ENCODE results near the gene CCDC12.

- TF ChIP-seq, protein P1, sequence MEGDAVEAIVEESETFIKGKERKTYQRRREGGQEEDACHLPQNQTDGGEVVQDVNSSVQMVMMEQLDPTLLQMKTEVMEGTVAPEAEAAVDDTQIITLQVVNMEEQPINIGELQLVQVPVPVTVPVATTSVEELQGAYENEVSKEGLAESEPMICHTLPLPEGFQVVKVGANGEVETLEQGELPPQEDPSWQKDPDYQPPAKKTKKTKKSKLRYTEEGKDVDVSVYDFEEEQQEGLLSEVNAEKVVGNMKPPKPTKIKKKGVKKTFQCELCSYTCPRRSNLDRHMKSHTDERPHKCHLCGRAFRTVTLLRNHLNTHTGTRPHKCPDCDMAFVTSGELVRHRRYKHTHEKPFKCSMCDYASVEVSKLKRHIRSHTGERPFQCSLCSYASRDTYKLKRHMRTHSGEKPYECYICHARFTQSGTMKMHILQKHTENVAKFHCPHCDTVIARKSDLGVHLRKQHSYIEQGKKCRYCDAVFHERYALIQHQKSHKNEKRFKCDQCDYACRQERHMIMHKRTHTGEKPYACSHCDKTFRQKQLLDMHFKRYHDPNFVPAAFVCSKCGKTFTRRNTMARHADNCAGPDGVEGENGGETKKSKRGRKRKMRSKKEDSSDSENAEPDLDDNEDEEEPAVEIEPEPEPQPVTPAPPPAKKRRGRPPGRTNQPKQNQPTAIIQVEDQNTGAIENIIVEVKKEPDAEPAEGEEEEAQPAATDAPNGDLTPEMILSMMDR (IDR thresholded peaks at IDR 0.05) = no peak
- no peak for TF ChIP-seq POLR2A (IDR thresholded peaks at IDR 0.05)
Observed at GRCh38 chr3:46999516-47000197, 23.1 kb upstream of the CCDC12 start.
